Colonic mucosa (tissue), 4 donors: ENCODE measurements around the gene LAMC2. TPM values are rescaled to one million over a fixed set of nuclear protein-coding genes. Genes with fewer than 3 reads are reported as not detected.

ENCODE experiments used
- DNase-seq: peaks from one replicate; pipeline ENCODE4 v3.0.0-alpha.2; 2020
- H3K27ac ChIP-seq: fragments of 200-600 bp; one replicate; pipeline ENCODE4 v1.8.0; 2021
- H3K27me3 ChIP-seq: fragments of 200-600 bp; one replicate; pipeline ENCODE4 v1.8.0; 2021
- H3K36me3 ChIP-seq: fragments of 200-600 bp; one replicate; pipeline ENCODE4 v1.8.0; 2021
- H3K4me1 ChIP-seq: fragments of 200-600 bp; one replicate; pipeline ENCODE4 v1.8.0; 2021; ENCODE audit warnings: mild to moderate bottlenecking
- H3K4me3 ChIP-seq: fragments of 200-600 bp; one replicate; pipeline ENCODE4 v1.8.0; 2021
- H3K9ac ChIP-seq, 2 donors: one replicate each; pipeline ENCODE4 v1.7.0; 2013; ENCODE audit warnings: control low read depth in 2 of 2, low read depth in 2 of 2, low read length in 2 of 2
- H3K9me3 ChIP-seq: fragments of 200-600 bp; one replicate; pipeline ENCODE4 v1.8.0; 2021
- intact Hi-C: fragments of 100-400 bp; cut with DNase I; formaldehyde crosslinking; loops from one replicate; pipeline ENCODE4 v1.14.1; 2022
- total RNA-seq, 2 donors: library from RNA; stranded (reverse); fragmentation: NEBNext Ultra II Directional in 1 of 2; extraction: Animal tissue kit (Norgen Biotek cat#: 25700) in 1 of 2; gene quantifications; one replicate each; pipeline ENCODE4 v1.2.1, GENCODE V29; 2021
- TF ChIP-seq, protein P1 (sequence below): fragments of 200-600 bp; IDR thresholded peaks from one replicate; pipeline ENCODE4 v1.8.0; 2022; ENCODE audit warnings: antibody characterized with exemption, mild to moderate bottlenecking
- donor health status: healthy.
- donor health status: DM: no; HTN: no; CAD: no.
- donor health status: DM: no; HTN: no; CAD: no.

LAMC2 gene
- total RNA-seq, 2 donors from 2014 or later, result 25.3 to 27.7 TPM

DNA sequence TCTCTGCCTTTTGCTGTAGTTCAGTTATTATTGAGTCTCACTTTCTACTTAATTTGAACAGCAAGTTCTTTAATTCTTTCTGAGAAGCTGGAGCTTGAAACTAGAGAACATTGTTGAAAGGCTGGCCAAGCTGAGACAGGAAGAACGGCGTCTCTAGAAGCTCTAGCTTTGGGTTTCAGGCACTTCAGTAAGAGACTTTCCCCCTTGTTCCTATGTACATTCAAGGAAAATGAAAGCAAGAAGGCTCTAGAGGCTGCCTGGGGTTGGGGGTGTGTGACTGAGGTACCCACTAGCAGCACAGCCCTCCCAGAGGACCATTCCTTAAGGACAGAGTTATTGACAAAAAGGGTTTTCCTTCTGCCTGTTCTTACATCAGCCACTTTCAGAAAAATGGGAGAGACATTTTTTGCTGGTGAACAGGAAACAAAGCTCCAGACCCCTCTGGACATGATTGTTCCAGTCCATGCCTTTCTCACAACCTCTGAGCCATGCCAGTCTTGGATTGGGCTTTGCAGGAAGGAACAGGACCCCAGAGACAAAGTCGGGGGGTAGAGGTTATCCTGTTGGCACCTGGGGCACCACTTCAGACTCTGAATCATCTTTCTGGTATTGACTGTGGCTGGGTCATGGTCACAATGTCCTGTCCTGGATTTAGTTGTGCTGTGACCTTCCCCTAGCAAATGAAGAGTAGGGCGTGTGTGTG is 63.1 kb downstream of the LAMC2 start:
- Histone ChIP-seq H3K9me3 (no peaks in the 10 kb centered on the region), H3K27ac (no peak overlapping the region), H3K27me3 (no peaks in the 10 kb centered on the region), H3K36me3 (no peaks in the 10 kb centered on the region), H3K9ac (no peak overlapping the region), H3K4me1 (no peaks in the 10 kb centered on the region), H3K4me3 (no peak overlapping the region)
- intact Hi-C loops, result no loop called here
- no peak for DNase-seq
- TF ChIP-seq, protein P1, sequence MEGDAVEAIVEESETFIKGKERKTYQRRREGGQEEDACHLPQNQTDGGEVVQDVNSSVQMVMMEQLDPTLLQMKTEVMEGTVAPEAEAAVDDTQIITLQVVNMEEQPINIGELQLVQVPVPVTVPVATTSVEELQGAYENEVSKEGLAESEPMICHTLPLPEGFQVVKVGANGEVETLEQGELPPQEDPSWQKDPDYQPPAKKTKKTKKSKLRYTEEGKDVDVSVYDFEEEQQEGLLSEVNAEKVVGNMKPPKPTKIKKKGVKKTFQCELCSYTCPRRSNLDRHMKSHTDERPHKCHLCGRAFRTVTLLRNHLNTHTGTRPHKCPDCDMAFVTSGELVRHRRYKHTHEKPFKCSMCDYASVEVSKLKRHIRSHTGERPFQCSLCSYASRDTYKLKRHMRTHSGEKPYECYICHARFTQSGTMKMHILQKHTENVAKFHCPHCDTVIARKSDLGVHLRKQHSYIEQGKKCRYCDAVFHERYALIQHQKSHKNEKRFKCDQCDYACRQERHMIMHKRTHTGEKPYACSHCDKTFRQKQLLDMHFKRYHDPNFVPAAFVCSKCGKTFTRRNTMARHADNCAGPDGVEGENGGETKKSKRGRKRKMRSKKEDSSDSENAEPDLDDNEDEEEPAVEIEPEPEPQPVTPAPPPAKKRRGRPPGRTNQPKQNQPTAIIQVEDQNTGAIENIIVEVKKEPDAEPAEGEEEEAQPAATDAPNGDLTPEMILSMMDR, result no peak

DNA sequence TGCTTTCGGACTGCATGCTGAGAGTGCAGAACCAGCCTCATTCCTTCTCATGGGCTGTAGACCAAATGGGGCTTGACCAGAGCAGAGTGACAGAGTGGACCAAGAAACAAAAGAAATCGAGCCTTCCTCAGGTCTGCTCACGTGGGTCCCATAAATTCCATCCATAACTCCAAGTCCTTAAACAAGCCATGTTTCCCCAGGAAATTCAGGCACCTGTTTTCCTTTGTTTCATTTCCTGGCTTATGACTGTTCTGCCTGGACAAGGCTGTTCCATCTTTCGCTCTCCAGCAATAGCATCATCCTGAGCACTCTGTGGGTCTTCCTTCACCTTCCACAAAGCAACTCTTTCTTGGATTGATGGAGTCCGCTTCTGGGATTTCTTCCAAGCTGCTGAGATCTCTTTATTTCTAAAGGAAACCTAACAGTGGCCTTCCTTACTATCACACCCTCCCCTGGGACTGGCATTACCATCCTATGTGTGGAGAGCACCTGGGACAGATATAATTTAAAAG is 63.9 kb downstream of the LAMC2 start:
- Histone ChIP-seq H3K4me3 (no peak overlapping the region), H3K4me1 (no peaks in the 10 kb centered on the region), H3K27ac (no peak overlapping the region), H3K27me3 (no peaks in the 10 kb centered on the region), H3K36me3 (no peaks in the 10 kb centered on the region), H3K9me3 (no peaks in the 10 kb centered on the region), H3K9ac (no peak overlapping the region)
- no peak for DNase-seq
- intact Hi-C loops, result no loop called here
- TF ChIP-seq, protein P1, result no peak

DNA sequence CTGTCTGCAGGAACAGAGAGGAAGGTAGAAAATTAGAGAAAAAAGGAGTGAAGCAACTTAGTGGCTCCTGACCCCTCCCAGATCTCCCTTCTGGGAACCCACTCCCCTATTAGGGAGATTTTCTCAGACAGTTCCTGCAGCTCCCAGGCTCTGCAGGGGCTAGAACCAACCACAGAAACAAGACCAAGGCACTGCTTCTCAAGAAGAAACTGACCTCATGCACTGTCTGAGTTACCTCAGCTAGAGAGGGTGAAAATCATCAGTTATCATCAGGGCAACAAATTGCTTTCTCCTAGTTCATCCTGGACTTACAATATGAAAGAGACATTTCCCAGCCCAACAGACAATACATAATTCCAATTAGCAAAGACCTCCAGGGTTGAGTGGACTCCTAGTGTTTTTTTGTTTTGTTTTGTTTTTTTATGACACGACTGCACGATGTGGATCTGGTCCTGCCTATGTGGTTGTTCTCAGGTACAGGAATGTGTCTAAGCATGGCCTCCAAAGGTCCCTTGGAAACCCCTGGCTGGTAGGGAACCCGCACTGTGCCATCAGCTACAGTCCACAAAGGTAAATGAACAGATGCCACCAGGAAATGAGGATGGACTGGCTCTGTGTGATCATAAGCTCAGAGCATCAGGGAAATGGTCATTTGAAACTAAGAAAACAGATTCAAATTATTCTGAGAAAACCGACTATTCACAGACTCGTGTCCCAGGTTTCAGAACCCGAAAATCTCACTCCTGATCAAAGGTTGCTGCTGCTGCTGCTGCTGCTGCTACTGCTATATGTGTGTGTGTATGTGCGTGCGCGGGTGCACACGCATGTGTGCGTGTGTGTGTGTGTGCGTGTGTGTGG is 65.3 kb downstream of the LAMC2 start:
- Histone ChIP-seq H3K9ac (no peak overlapping the region), H3K9me3 (no peaks in the 10 kb centered on the region), H3K27me3 (no peaks in the 10 kb centered on the region), H3K36me3 (no peaks in the 10 kb centered on the region), H3K4me3 (no peak overlapping the region), H3K27ac (no peak overlapping the region), H3K4me1 (no peaks in the 10 kb centered on the region)
- no peak for DNase-seq
- intact Hi-C loops, result no loop called here
- TF ChIP-seq, protein P1, result no peak

DNA sequence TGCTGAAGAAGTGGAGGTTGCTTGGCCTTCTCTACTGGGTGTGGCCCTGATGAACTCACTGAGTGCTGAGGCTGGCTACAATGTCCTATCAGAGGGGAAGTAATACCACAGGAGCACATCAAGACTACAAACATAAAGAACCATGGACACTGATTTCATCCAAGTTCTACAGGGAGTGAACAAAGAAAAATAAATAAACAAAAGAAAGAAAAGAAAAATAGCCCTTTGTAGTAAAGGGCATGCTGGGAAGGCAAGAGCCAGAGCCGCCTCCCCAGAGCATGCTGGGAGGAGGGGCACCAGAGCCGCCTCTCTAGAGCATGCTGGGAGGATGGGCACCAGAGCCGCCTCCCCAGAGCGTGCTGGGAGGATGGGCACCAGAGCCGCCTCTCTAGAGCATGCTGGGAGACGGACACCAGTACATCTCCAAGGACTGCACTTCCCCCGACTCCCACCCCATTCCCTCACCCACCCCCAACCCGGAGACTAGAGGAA is 65.9 kb downstream of the LAMC2 start:
- TF ChIP-seq, protein P1, result no peak
- DNase-seq, result no peak
- Histone ChIP-seq H3K27me3 (no peaks in the 10 kb centered on the region), H3K36me3 (no peaks in the 10 kb centered on the region), H3K9ac (no peak overlapping the region), H3K9me3 (no peaks in the 10 kb centered on the region), H3K4me1 (no peaks in the 10 kb centered on the region), H3K4me3 (no peak overlapping the region), H3K27ac (no peak overlapping the region)
- intact Hi-C loops, result no loop called here

DNA sequence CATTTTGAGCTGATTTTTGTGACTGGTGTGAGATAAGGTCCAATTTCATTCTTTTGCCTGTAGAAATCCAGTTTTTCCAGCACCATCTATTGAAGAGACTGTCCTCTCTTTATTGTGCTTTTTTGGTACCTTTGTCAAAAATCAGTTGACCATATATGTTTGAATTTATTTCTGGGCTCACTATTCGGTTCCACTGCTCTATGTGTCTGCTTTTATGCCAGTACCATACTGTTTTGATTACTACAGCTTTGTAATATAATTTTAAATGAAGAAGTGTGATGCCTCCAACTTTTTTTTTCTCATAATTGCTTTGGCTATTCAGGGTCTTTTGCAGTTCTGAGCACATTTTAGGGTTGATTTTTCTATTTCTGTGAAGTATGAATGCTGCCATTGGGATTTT is 69.0 kb downstream of the LAMC2 start:
- TF ChIP-seq, protein P1, result no peak
- no peaks in the 10 kb centered on the region for H3K4me1 ChIP-seq
- DNase-seq, result no peak
- H3K36me3 ChIP-seq, result no peaks in the 10 kb centered on the region
- no peak overlapping the region for H3K27ac ChIP-seq
- no peaks in the 10 kb centered on the region for H3K27me3 ChIP-seq
- H3K9ac ChIP-seq, result no peak overlapping the region
- H3K9me3 ChIP-seq, result no peaks in the 10 kb centered on the region
- H3K4me3 ChIP-seq, result no peak overlapping the region
- intact Hi-C loops, result no loop called here
